Transverse colon (tissue), 4 donors: Measurements from ENCODE around the gene POU2F3. TPM values are rescaled to one million over a fixed set of nuclear protein-coding genes. Genes with fewer than 3 reads are reported as not detected.

Experiments used
- DNase-seq: peaks from one replicate; pipeline ENCODE4 v3.0.0-alpha.2; 2019
- H3K27ac ChIP-seq, 4 donors: fragments of 200-600 bp; sonication (generic); 2 replicates each; pipeline ENCODE4 v1.5.1; 2016 to 2018; ENCODE audit warnings: inconsistent platforms in 4 of 4
- H3K27me3 ChIP-seq: fragments of 200-600 bp; sonication (generic); 2 replicates; pipeline ENCODE4 v1.5.1; 2017; ENCODE audit warnings: inconsistent platforms
- H3K36me3 ChIP-seq, 4 donors: fragments of 200-600 bp; sonication (generic); 2 replicates each; pipeline ENCODE4 v1.5.1; 2017 to 2019; ENCODE audit warnings: inconsistent platforms in 4 of 4
- H3K4me1 ChIP-seq, 4 donors: fragments of 200-600 bp; sonication (generic); 2 replicates each; pipeline ENCODE4 v1.5.1; 2017 to 2020; ENCODE audit warnings: inconsistent platforms in 4 of 4
- H3K4me3 ChIP-seq, 4 donors: fragments of 200-600 bp; sonication (generic); 1 replicate in 1 of 4; 2 replicates in 3 of 4; pipeline versions ENCODE4 v1.5.1 to v1.6.1; 2017 to 2019; ENCODE audit warnings: inconsistent platforms in 4 of 4
- H3K9me3 ChIP-seq, 2 donors: fragments of 200-600 bp; sonication (generic); 2 replicates each; pipeline ENCODE4 v1.5.1; 2017 to 2019; ENCODE audit warnings: inconsistent platforms in 2 of 2
- CTCF ChIP-seq, 5 experiments: fragments of 200-600 bp in 3 of 5; fragments of 450-650 bp in 2 of 5; sonication (generic) in 3 of 5; IDR thresholded peaks; 1 replicate in 2 of 5; 2 replicates in 3 of 5; pipeline ENCODE4 v1.5.1; 2016 to 2017; ENCODE audit warnings: antibody characterized with exemption in 5 of 5, inconsistent platforms in 3 of 5, mild to moderate bottlenecking in 2 of 5, moderate library complexity in 1 of 5
- EP300 ChIP-seq: sonication (generic); formaldehyde crosslinking; IDR thresholded peaks from one replicate; pipeline ENCODE4 v1.6.1; 2017; ENCODE audit warnings: antibody characterized with exemption, low read depth
- POLR2A ChIP-seq: fragments of 450-650 bp; IDR thresholded peaks from one replicate; pipeline ENCODE4 v1.6.1; 2016; ENCODE audit warnings: antibody characterized with exemption, mild to moderate bottlenecking, moderate library complexity
- POLR2AphosphoS5 ChIP-seq, 3 donors: sonication (generic); formaldehyde crosslinking; IDR thresholded peaks; one replicate each; pipeline ENCODE4 v1.6.1; 2016; ENCODE audit warnings: antibody characterized with exemption in 3 of 3
- WGBS, 2 donors: methylation state at CpG; one replicate each; pipeline ENCODE4 v1.1.5; 2018; ENCODE audit warnings: low coverage in 1 of 2; 5-methylcytosine and 5-hydroxymethylcytosine counted together
- in situ Hi-C, 4 donors: fragments of 200-750 bp; cut with MboI; loops; one replicate each; pipeline versions ENCODE4 v1.15.0 to v1.15.1; 2017; ENCODE audit warnings: low sequenced_read_pairs in 3 of 4, low pct_ligation_motif_present in 1 of 4, low pct_unique_long_range_greater_than_20kb in 1 of 4
- intact Hi-C: fragments of 100-400 bp; cut with DNase I; formaldehyde crosslinking; loops from one replicate; pipeline ENCODE4 v1.15.1; 2023; ENCODE audit warnings: low total_unique reads
- total RNA-seq, 4 donors: library from RNA; depleted of rRNA; stranded (reverse); fragments of >200 nt; gene quantifications; one replicate each; pipeline ENCODE4 v1.1.0, GENCODE V29; 2016

Gene POU2F3
- total RNA-seq, 4 donors from 2014 or later: 1.9 to 2.2 TPM; not detected in 2

DNA sequence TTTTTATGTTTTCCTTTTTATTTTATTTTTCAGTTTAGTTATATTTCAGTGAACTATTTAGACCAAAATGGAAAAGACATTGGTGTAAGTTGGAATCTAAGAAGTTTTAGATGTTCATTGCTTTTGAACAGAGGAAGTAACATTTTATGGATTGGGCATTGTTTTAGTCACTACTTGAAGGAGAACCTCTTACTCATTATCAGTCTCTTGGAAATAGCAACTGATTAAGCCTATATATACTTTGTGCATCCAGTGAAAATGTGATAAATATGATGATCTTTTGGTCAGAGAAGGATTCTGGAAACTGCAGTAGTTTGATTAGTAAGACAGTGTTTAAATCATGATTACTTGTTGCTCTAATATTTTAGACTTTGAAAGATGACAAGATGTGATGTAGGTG lies 110.7 kb downstream of the POU2F3 start:
- H3K9me3 ChIP-seq: no peaks in the 10 kb centered on the region
- no peak for DNase-seq
- peaks cover 0 to 73% (median 18%) of the 10 kb centered on the region in 4 donors for H3K4me1 ChIP-seq
- no peaks in the 10 kb centered on the region for H3K27me3 ChIP-seq
- no peak overlapping the region for H3K4me3 ChIP-seq
- H3K27ac ChIP-seq: no peak overlapping the region
- in situ Hi-C loops (no loop called here), intact Hi-C loops (no loop called here)
- TF ChIP-seq CTCF (IDR thresholded peaks at IDR 0.05) (no peak), EP300 (no peak), POLR2A (no peak), POLR2AphosphoS5 (IDR thresholded peaks at IDR 0.05) (no peak)
- H3K36me3 ChIP-seq: no peaks in the 10 kb centered on the region

DNA sequence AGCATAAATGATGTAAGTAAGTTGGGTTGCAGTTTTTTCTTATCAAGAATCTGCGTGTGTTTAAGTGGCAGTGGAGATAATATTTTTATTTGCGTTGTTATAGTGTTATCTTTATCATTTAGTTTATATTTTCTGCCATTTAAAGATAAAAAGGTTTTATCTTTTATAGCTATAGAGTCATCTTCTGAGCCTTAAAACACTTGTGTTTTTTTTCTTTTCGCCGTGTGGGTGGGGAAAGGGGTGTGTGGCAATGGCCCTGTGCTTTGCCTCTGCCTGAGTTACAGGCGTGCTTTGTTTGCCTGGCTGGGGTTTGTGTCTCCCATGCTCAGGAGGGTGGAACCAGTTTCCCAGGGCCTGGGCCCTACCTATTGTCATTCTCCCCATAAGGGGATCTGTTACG lies 112.5 kb downstream of the POU2F3 start:
- H3K4me1 ChIP-seq: peaks cover 0 to 56% (median 9%) of the 10 kb centered on the region in 4 donors
- TF ChIP-seq POLR2A (no peak), CTCF (IDR thresholded peaks at IDR 0.05) (no peak), POLR2AphosphoS5 (IDR thresholded peaks at IDR 0.05) (no peak), EP300 (no peak)
- intact Hi-C loops: no loop called here
- WGBS, 2 donors: 48 to 63% methylated on average over 5 to 6 of the region's 6 CpGs
- H3K27me3 ChIP-seq: no peaks in the 10 kb centered on the region
- in situ Hi-C loops: no loop called here
- H3K4me3 ChIP-seq: no peak overlapping the region
- no peaks in the 10 kb centered on the region for H3K36me3 ChIP-seq
- H3K9me3 ChIP-seq: no peaks in the 10 kb centered on the region
- DNase-seq: peak; percentile 22
- no peak overlapping the region for H3K27ac ChIP-seq

DNA sequence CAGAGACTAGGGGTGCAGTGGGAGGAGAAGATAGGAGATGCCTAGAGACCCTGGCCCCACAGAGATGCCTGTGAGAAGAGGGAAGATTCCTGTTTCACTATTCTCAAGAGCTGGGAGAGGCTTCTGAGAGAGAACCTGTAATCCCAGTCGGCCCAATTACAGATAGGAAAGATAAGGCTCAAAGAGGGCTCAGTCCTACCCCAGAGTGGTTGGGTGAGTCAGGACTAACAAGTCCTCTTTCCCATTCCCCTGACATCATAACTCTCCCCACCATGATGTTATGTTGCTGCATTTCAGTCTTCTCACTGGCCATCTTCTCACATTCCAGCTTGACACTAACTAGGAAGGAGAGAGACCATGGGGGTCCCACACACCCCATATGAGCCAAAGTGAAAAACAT lies 114.1 kb downstream of the POU2F3 start:
- Histone ChIP-seq H3K27me3 (no peaks in the 10 kb centered on the region), H3K9me3 (no peaks in the 10 kb centered on the region), H3K4me3 (no peak overlapping the region), H3K4me1 (peaks cover 0 to 42% (median 4%) of the 10 kb centered on the region in 4 donors), H3K36me3 (no peaks in the 10 kb centered on the region), H3K27ac (no peak overlapping the region)
- TF ChIP-seq EP300 (no peak), POLR2A (no peak), POLR2AphosphoS5 (IDR thresholded peaks at IDR 0.05) (no peak), CTCF (IDR thresholded peaks at IDR 0.05) (no peak)
- no peak for DNase-seq
- 68% methylated on average over 1 of the region's 1 CpG; no CpG with 5 or more reads in 1 of the 2 donors for WGBS, 2 donors
- in situ Hi-C loops (no loop called here), intact Hi-C loops (no loop called here)

DNA sequence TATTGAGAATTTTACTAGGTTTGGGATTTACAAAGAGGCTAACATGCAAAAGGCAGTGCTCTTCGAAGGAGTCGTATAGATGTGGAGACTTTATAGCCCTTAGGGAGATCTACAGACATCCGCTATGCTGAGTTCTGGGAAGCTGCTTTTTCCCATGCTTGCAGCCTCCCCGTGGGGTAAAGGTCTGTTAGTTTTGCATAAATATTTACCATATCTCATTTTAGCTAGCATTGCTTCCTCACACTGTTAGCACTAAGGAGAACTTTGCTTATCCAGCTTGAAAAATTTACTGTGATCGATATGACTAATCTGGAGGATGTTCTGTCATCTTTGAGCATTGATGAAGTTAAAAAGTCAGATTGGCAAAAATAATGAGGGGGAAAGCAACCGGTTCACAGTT lies 114.8 kb downstream of the POU2F3 start:
- Histone ChIP-seq H3K4me3 (no peak overlapping the region), H3K27me3 (no peaks in the 10 kb centered on the region), H3K36me3 (no peaks in the 10 kb centered on the region), H3K9me3 (no peaks in the 10 kb centered on the region), H3K4me1 (peaks cover 0 to 35% (median 4%) of the 10 kb centered on the region in 4 donors), H3K27ac (no peak overlapping the region)
- no peak for DNase-seq
- TF ChIP-seq POLR2A (no peak), POLR2AphosphoS5 (IDR thresholded peaks at IDR 0.05) (no peak), CTCF (IDR thresholded peaks at IDR 0.05) (no peak), EP300 (no peak)
- intact Hi-C loops: no loop called here
- in situ Hi-C loops: no loop called here
- whole genome bisulfite sequencing, 2 donors: 20 to 47% methylated on average over 2 to 6 of the region's 6 CpGs
